ENCODE measurements around the gene HS3ST2.
"Not testable (repeated sequence)": the region's sequence is repeated elsewhere in the genome, so short reads cannot be mapped to it uniquely, and the experiment has no call there.

Gene HS3ST2

GRCh38 chr16:22885951-22886350 is 72.0 kb downstream of the HS3ST2 start:
- DNase-seq, result no peak

- DNase-seq, result no peak
Observed at GRCh38 chr16:22886927-22887326, 73.0 kb downstream of the HS3ST2 start.

DNA sequence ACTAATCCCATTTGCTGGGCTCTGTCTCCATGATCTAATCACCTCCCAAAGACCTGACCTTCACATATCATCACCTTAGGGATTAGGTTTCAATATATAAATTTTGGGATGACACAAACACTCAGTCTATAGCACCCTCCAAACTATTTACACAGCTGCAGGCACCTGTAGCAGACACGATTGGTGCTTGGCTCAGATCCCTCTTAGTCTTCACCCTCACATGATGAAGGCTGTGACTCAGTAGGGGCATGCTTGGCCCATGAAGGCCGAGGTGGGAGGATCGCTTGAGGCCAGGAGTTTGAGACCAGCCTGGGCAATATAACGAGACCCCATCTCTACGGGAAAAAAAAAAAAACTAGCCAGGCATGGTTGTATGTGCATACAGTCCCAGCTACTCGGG is 73.5 kb downstream of the HS3ST2 start:
- no peak for DNase-seq

GRCh38 chr16:22888791-22889190 is 74.8 kb downstream of the HS3ST2 start:
- no peak for DNase-seq

DNA sequence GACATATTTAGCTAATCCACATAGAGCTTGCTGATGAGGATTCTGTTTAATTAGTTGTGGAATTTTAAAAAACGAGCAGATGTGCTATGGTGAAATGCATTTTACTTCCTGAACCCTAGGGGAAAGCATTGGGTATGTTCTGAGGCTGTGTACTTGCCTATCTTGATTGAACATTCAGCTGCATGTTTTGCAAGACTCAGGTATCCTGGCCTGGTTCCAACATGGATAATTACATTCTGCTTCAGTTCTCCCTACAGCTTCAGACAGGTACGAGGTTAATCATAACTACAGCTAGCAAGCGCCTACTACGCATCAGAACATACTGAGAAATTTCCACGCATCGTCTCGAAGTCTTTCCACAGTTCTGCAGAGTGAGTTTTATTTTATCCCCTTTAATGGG is 77.0 kb downstream of the HS3ST2 start:
- no peak for DNase-seq

DNA sequence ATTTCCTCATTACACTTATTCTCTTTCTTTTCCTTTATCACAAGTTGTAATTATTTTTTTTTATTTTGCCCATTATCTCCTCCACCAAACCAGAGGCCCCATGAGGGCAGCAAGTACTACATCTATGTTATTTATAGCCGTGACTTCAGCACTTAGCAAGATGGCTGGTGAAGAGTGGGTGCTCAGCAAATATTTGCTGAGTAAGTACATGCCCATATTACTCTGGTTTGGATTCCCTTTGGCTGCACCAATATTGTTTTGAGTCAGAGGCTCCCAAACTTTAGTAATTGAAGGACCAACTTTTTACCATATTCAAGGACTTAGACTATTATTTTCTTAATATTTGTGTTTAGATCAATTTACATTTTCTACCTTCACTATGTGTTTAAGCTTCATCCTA is 83.2 kb downstream of the HS3ST2 start:
- DNase-seq, result no peak

DNA sequence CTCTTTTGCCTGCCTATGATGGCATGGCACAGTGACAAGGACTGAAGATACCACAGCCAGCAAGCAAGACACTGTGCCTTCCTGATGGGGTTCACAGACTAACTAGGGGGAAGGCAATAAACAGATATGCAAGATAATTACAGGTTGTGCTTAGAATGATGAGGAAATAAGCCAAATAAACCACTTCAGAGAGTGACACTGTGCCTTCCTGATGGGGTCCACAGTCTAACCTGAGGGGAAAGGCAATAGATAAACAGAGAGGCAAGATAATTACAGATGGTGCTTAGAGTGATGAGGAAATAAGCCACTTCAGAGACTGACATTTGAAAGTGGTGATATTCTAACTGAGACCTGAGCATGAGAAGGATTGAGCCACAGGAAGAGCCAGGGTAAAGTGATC is 84.2 kb downstream of the HS3ST2 start:
- no peak for DNase-seq

- DNase-seq, result peak; percentile 5 to 6
Observed at GRCh38 chr16:22898874-22899348, 84.9 kb downstream of the HS3ST2 start.

- DNase-seq, result not testable (repeated sequence)
Observed at GRCh38 chr16:22899567-22899966, 85.6 kb downstream of the HS3ST2 start.

DNA sequence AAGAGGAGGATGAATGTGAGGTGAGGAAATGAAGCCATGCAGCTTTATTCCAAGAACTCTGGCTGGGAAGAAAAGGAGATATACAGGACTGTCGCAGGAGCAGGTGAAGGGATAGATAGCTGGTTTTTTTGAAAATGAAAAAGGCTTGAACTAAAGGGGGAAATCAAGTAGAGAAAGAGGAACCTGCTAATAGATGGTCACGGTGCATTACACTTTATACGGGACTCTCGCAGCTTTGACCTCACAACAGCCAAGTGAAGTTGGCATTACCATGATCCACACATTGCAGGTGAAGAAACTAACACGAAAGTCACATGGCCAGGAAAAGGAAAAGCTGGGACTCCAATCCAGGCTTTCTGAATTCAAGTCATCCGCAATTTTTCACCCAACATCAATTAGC is 86.9 kb downstream of the HS3ST2 start:
- DNase-seq, result no peak

GRCh38 chr16:22901563-22901962 is 87.6 kb downstream of the HS3ST2 start:
- DNase-seq, result no peak

DNA sequence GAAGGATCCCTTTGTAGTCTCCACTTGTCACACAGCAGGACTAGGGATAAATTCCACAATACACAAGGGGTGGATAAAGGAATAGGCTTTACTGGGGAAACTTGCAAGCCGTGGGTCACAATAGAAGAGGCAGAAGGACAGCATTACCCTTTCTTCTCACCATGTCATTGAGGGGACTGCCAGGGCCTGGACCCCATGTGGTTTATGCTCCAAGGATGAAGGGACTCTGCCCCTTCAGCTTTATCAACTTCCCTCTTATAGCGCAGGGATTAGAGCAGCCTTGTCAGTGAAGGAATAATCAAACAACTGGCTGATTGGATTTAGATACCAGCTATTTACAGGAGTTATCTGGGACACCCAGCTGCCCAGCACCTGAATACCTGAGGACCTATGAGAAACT is 89.8 kb downstream of the HS3ST2 start:
- DNase-seq, result no peak

GRCh38 chr16:22912654-22913053 is 98.7 kb downstream of the HS3ST2 start:
- DNase-seq, result no peak

GRCh38 chr16:22915003-22915402 is 101.0 kb downstream of the HS3ST2 start:
- no peak for DNase-seq

GRCh38 chr16:22923491-22923890 is 109.5 kb downstream of the HS3ST2 start:
- no peak for DNase-seq

- DNase-seq, result no peak
Observed at GRCh38 chr16:22924492-22924891, 110.5 kb downstream of the HS3ST2 start.

- no peak for DNase-seq
Observed at GRCh38 chr16:22926105-22926751, 112.3 kb downstream of the HS3ST2 start.

GRCh38 chr16:22927306-22927705 is 113.3 kb downstream of the HS3ST2 start:
- no peak for DNase-seq

- no peak for DNase-seq
Observed at GRCh38 chr16:22928882-22929435, 115.0 kb downstream of the HS3ST2 start.

GRCh38 chr16:22929461-22929860 is 115.5 kb downstream of the HS3ST2 start:
- no peak for DNase-seq

DNA sequence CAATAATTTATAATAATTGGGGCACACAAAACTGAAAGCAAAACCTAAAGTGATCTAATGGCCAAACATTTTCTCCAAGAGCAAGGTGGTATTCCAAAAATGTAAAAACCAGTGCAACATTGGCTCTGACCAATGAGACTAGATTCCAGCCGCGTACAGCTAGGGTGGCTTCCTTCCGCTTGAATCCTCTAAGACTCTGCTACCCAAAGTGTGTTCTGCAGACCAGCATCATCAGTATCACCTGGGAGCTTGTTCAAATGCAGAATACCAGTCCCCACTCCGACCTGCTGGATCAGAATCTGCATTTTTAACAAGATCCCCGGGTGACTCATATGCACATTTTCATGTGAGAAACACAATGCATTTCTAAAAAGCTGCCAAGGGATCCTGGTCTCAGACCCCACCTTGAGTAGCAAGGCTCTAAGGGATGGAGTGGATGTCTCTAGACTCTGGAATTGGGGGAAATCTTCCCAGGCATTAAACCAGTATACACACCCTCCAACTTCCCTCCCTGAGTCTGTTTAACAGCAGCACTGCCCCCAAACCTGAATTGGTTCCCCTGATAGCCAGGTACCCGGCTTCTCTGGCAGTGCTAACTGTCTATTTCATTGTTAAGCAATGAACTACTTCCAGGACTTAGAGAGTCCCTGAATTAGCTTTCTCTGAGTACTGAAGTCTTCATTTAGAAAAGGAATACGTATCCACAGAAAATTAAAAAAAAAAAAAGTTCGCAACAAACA is 118.2 kb downstream of the HS3ST2 start:
- no peak for DNase-seq

DNA sequence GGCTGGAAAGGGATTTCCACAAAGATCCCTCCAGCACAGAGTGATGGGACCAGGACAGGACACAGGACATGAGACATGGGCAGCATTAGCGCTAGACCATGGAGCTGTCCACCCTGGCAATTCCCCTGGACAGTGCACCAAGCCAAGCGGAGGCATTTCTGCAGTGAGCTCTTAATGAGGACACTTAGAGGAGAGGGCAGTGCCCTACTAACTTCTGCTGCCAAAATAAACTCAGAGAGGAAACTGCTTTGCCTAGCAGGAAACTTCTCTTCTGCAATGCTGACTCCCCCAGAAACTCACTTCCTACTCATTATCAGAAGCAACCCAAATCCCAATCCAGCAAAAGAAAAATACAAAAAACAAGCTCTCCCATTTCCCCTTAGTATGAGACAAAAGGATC is 119.2 kb downstream of the HS3ST2 start:
- DNase-seq, result no peak

DNA sequence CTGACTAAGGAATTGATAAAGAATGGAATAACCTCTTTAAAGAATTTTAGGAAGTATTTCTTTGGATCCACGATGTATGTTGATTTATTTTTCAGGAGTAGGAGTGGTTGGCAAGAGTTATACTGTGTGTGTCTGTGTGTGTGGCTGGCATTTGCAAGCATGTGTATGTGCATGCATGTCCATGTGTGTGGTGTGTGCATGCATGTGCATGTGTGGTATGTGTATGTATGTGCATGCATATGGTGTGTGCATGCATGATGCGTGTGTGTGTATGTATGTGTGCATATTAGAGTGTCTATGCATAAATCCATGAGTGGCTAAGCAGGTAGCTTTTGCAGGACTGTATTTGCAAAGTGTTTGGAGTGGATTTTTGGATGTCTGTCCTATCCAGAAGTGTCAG is 120.8 kb downstream of the HS3ST2 start:
- no peak for DNase-seq

DNA sequence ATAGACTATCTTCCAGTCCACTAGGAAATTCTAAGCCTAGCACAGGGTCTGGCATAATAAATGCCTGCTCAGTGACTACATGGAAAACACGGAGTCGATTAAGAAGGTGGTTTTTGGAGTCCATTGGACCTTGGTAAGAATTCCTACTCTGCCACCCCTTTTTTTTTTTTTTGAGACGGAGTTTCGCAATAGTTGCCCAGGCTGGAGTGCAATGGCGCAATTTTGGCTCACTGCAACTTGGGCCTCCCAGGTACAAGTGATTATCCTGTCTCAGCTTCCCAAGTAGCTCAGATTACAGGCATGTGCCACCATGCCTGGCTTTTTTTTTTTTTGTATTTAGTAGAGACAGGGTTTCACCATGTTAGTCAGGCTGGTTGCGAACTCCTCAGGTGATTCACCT is 123.2 kb downstream of the HS3ST2 start:
- no peak for DNase-seq
